Loucy (cell line): ENCODE data around the gene APEX2.
A peak's percentile ranks its signal among the peaks of the same experiment; 100 is the strongest.

Experiments used
- H2AFZ ChIP-seq: fragments of 200-600 bp; sonication (generic); 2 replicates; pipeline ENCODE4 v1.6.0; 2016; ENCODE audit warnings: antibody characterized with exemption, mild to moderate bottlenecking, low read length, moderate library complexity
- H3F3A ChIP-seq: fragments of 200-600 bp; 2 replicates; pipeline ENCODE4 v1.6.0; 2016; ENCODE audit warnings: antibody characterized with exemption, low read depth, mild to moderate bottlenecking
- H3K27me3 ChIP-seq: fragments of 200-600 bp; sonication (generic); 2 replicates; pipeline ENCODE4 v1.6.1; 2014; ENCODE audit warnings: low read length, mild to moderate bottlenecking; ENCODE audit not compliant: insufficient read depth, poor library complexity, severe bottlenecking
- H3K36me3 ChIP-seq: fragments of 200-600 bp; sonication (generic); 2 replicates; pipeline ENCODE4 v1.6.1; 2016; ENCODE audit warnings: low read length; ENCODE audit not compliant: insufficient read depth
- H3K4me1 ChIP-seq: fragments of 200-600 bp; sonication (generic); 2 replicates; pipeline ENCODE4 v1.5.1; 2014; ENCODE audit warnings: low read length, mild to moderate bottlenecking; ENCODE audit not compliant: insufficient read depth, poor library complexity, severe bottlenecking
- H3K4me2 ChIP-seq: fragments of 200-600 bp; sonication (generic); 2 replicates; pipeline ENCODE4 v1.6.0; 2014; ENCODE audit warnings: antibody characterized with exemption, low read length, low read depth, mild to moderate bottlenecking; ENCODE audit not compliant: poor library complexity, severe bottlenecking
- H3K4me3 ChIP-seq: fragments of 200-600 bp; sonication (generic); 2 replicates; pipeline ENCODE4 v1.5.1; 2014; ENCODE audit warnings: low read length, mild to moderate bottlenecking, mixed read lengths; ENCODE audit not compliant: poor library complexity, severe bottlenecking
- H3K79me2 ChIP-seq: fragments of 200-600 bp; sonication (generic); 2 replicates; pipeline ENCODE4 v1.6.1; 2014; ENCODE audit warnings: low read length; ENCODE audit not compliant: insufficient read depth
- H3K9ac ChIP-seq: fragments of 200-600 bp; sonication (generic); 2 replicates; pipeline ENCODE4 v1.6.0; 2014; ENCODE audit warnings: mild to moderate bottlenecking, low read depth, low read length, moderate library complexity; ENCODE audit not compliant: poor library complexity, severe bottlenecking
- H3K9me2 ChIP-seq: fragments of 200-600 bp; sonication (generic); replicated peaks from 2 replicates; pipeline ENCODE4 v1.6.1; 2016; ENCODE audit warnings: low read depth, low read length, mixed read lengths
- H3K9me3 ChIP-seq: fragments of 200-600 bp; sonication (generic); 2 replicates; pipeline ENCODE4 v1.6.1; 2014; ENCODE audit warnings: mild to moderate bottlenecking, antibody characterized with exemption, low read length, low read depth; ENCODE audit not compliant: insufficient read depth
- H4K20me1 ChIP-seq: fragments of 200-600 bp; sonication (generic); 2 replicates; pipeline ENCODE4 v1.6.0; 2014; ENCODE audit warnings: antibody characterized with exemption, low read length, mild to moderate bottlenecking; ENCODE audit not compliant: insufficient read depth, poor library complexity, severe bottlenecking
- EZH2phosphoT487 ChIP-seq: fragments of 200-600 bp; IDR thresholded peaks from 2 replicates; pipeline ENCODE4 v1.6.1; 2018; ENCODE audit warnings: antibody characterized with exemption, mild to moderate bottlenecking, moderate library complexity, borderline replicate concordance
- TF ChIP-seq, protein P1 (sequence below): fragments of 200-600 bp; sonication (generic); conservative IDR thresholded peaks from 2 replicates; pipeline ENCODE4 v1.5.1; 2014; ENCODE audit warnings: mild to moderate bottlenecking, antibody characterized with exemption, low read length

Gene APEX2

DNA sequence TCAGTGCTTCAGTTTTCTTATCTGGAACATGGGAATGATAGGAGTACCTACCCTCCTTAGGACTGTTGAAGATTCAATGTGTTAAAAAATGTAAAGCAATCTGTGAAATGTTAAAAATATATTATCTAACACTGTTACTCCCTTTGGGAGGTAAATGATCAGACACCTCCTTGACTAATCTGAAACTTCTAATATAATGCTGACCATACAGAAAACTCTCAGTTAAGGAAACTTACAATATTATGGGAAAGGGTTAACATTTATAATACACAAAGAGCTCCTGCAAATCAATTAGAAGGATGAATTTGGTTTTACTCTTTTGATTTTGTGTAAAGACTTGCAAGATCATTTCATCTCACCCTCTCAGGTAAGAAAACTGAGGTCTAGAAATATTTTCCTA lies 4.5 kb upstream of the APEX2 start:
- Histone ChIP-seq H3K9me3 (no peaks in the 10 kb centered on the region), H3K4me1 (no peaks in the 10 kb centered on the region), H3K79me2 (peaks cover 5% of the 10 kb centered on the region), H3K4me3 (no peak overlapping the region), H2AFZ (no peak overlapping the region), H3K27me3 (no peaks in the 10 kb centered on the region), H3K9me2 (no peaks in the 10 kb centered on the region), H3F3A (no peaks in the 10 kb centered on the region), H3K9ac (no peak overlapping the region), H4K20me1 (no peaks in the 10 kb centered on the region), H3K4me2 (no peak overlapping the region), H3K36me3 (no peaks in the 10 kb centered on the region)
- TF ChIP-seq, protein P1, sequence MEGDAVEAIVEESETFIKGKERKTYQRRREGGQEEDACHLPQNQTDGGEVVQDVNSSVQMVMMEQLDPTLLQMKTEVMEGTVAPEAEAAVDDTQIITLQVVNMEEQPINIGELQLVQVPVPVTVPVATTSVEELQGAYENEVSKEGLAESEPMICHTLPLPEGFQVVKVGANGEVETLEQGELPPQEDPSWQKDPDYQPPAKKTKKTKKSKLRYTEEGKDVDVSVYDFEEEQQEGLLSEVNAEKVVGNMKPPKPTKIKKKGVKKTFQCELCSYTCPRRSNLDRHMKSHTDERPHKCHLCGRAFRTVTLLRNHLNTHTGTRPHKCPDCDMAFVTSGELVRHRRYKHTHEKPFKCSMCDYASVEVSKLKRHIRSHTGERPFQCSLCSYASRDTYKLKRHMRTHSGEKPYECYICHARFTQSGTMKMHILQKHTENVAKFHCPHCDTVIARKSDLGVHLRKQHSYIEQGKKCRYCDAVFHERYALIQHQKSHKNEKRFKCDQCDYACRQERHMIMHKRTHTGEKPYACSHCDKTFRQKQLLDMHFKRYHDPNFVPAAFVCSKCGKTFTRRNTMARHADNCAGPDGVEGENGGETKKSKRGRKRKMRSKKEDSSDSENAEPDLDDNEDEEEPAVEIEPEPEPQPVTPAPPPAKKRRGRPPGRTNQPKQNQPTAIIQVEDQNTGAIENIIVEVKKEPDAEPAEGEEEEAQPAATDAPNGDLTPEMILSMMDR = no peak
- TF ChIP-seq EZH2phosphoT487 = no peak

DNA sequence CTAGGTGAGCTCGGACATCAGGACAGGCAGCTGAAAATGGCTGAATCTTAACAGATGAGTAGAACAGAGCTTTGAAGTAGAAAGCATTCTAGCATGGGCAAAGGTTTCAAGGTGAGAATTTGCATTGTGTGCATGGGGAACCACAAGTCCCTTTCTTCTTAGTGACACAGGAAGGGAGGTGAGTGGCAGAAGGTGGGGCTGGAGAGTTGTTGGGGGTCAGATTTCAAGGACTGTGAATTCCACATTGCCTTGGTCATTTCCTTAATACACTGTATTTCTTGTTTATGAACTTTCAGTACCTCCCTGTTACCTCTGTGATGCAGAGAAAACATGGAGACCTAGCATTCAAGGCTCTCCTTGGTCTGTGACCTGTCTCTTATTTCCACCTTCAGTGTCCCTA lies 4.1 kb downstream of the APEX2 start:
- no peaks in the 10 kb centered on the region for H3K9me3 ChIP-seq
- H3K4me2 ChIP-seq = peak overlapping the region; percentile 37
- no peaks in the 10 kb centered on the region for H3F3A ChIP-seq
- H3K9me2 ChIP-seq = no peaks in the 10 kb centered on the region
- H4K20me1 ChIP-seq = peaks cover 5% of the 10 kb centered on the region
- H3K36me3 ChIP-seq = peaks cover 19% of the 10 kb centered on the region; the same call in 1 of the 2 replicates
- H3K9ac ChIP-seq = no peak overlapping the region
- H3K79me2 ChIP-seq = peaks cover 24% of the 10 kb centered on the region
- H3K4me1 ChIP-seq = peaks cover 4% of the 10 kb centered on the region
- no peak overlapping the region for H3K4me3 ChIP-seq
- no peaks in the 10 kb centered on the region for H3K27me3 ChIP-seq
- H2AFZ ChIP-seq = no peak overlapping the region
- TF ChIP-seq, protein P1 = no peak
- no peak for TF ChIP-seq EZH2phosphoT487

DNA sequence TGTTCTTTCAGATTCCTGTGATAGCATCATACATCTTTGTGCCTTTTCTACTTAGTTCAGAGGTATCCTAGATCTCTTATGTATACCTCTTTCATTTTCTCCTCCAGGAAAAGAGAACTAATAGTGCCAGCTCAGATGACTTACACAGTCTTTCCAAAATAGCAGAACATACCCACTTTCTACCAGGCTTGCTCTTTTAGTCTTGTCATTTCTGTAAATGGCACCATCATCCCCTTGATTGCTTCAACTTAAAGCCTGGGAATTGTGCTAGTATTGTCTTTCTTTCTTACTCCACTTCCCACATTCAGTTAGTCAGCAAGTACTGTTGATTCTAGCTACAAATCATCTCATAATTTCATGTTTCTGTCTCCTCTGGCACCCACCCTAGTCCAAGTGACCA lies 5.1 kb downstream of the APEX2 start:
- peaks cover 19% of the 10 kb centered on the region; the same call in 1 of the 2 replicates for H3K36me3 ChIP-seq
- no peak overlapping the region for H3K4me2 ChIP-seq
- H3K9me3 ChIP-seq = no peaks in the 10 kb centered on the region
- no peaks in the 10 kb centered on the region for H3K27me3 ChIP-seq
- H4K20me1 ChIP-seq = peaks cover 5% of the 10 kb centered on the region
- H3F3A ChIP-seq = no peaks in the 10 kb centered on the region
- no peak overlapping the region for H3K9ac ChIP-seq
- no peaks in the 10 kb centered on the region for H3K9me2 ChIP-seq
- TF ChIP-seq EZH2phosphoT487 = no peak
- TF ChIP-seq, protein P1 = no peak
- H2AFZ ChIP-seq = no peak overlapping the region
- peaks cover 23% of the 10 kb centered on the region for H3K79me2 ChIP-seq
- H3K4me1 ChIP-seq = peaks cover 4% of the 10 kb centered on the region
- no peak overlapping the region for H3K4me3 ChIP-seq
